Astrocyte (in vitro differentiated cells and primary cell): ENCODE results near the gene SMC1B. TPM values are rescaled to one million over a fixed set of nuclear protein-coding genes. Genes with fewer than 3 reads are reported as not detected.
"Not testable (repeated sequence)": the region's sequence is repeated elsewhere in the genome, so short reads cannot be mapped to it uniquely, and the experiment has no call there.

Experiments
- DNase-seq: peaks from one replicate; pipeline ENCODE4 v3.0.0-alpha.2; 2010; ENCODE audit warnings: low read depth
- FAIRE-seq: peaks from 2 replicates; lab custom pipeline; 2011; peaks lifted over from hg19 to GRCh38; lab: Jason Lieb, UNC
- H2AFZ ChIP-seq: 2 replicates; pipeline ENCODE4 v1.6.0; 2012; ENCODE audit warnings: low read depth, low read length, inconsistent platforms
- H3K27ac ChIP-seq: 2 replicates; pipeline ENCODE4 v1.5.1; 2011; ENCODE audit warnings: low read depth, low read length, inconsistent platforms
- H3K27me3 ChIP-seq: 2 replicates; pipeline ENCODE4 v1.6.0; 2011; ENCODE audit warnings: low read length, inconsistent platforms; ENCODE audit not compliant: insufficient read depth
- H3K36me3 ChIP-seq: 2 replicates; pipeline ENCODE4 v1.5.1; 2011; ENCODE audit warnings: low read length, inconsistent platforms; ENCODE audit not compliant: insufficient read depth
- H3K4me1 ChIP-seq: 2 replicates; pipeline ENCODE4 v1.5.1; 2011; ENCODE audit warnings: low read length, inconsistent platforms; ENCODE audit not compliant: insufficient read depth
- H3K4me2 ChIP-seq: 2 replicates; pipeline ENCODE4 v1.6.0; 2012; ENCODE audit warnings: low read length, inconsistent platforms
- H3K4me3 ChIP-seq: 2 replicates; pipeline ENCODE4 v1.5.1; 2011; ENCODE audit warnings: low read depth, mild to moderate bottlenecking, low read length, inconsistent platforms; ENCODE audit not compliant: insufficient read depth
- H3K79me2 ChIP-seq: 2 replicates; pipeline ENCODE4 v1.6.0; 2012; ENCODE audit warnings: mild to moderate bottlenecking, low read length, inconsistent platforms; ENCODE audit not compliant: insufficient read depth
- H3K9ac ChIP-seq: 2 replicates; pipeline ENCODE4 v1.6.0; 2012; ENCODE audit warnings: mild to moderate bottlenecking, low read length, inconsistent platforms
- H3K9me3 ChIP-seq: 2 replicates; pipeline ENCODE4 v1.5.1; 2012; ENCODE audit warnings: low read depth, mild to moderate bottlenecking, low read length, inconsistent platforms; ENCODE audit not compliant: insufficient read depth
- H4K20me1 ChIP-seq: 2 replicates; pipeline ENCODE4 v1.6.0; 2012; ENCODE audit warnings: low read length, inconsistent platforms; ENCODE audit not compliant: insufficient read depth
- H3K27ac Mint-ChIP-seq: one replicate; pipeline ENCODE4 v1.8.0; 2021; ENCODE audit warnings: mild to moderate bottlenecking, mixed read lengths; ENCODE audit not compliant: unreplicated experiment
- H3K27me3 Mint-ChIP-seq: one replicate; pipeline ENCODE4 v1.8.0; 2021; ENCODE audit warnings: low read depth, mixed read lengths; ENCODE audit not compliant: unreplicated experiment
- H3K36me3 Mint-ChIP-seq: one replicate; pipeline ENCODE4 v1.8.0; 2021; ENCODE audit warnings: low read depth, mixed read lengths; ENCODE audit not compliant: unreplicated experiment
- H3K4me1 Mint-ChIP-seq: one replicate; pipeline ENCODE4 v1.8.0; 2021; ENCODE audit warnings: low read depth, mixed read lengths; ENCODE audit not compliant: unreplicated experiment
- H3K4me3 Mint-ChIP-seq: one replicate; pipeline ENCODE4 v1.8.0; 2021; ENCODE audit warnings: mild to moderate bottlenecking, moderate library complexity, mixed read lengths; ENCODE audit not compliant: unreplicated experiment
- H3K9me3 Mint-ChIP-seq: one replicate; pipeline ENCODE4 v1.8.0; 2021; ENCODE audit warnings: mild to moderate bottlenecking, mixed read lengths; ENCODE audit not compliant: unreplicated experiment
- CTCF ChIP-seq: IDR thresholded peaks from 2 replicates; pipeline ENCODE4 v1.5.1; 2011; ENCODE audit warnings: low read depth, mild to moderate bottlenecking, inconsistent platforms, low read length, moderate library complexity; ENCODE audit not compliant: insufficient read depth
- EZH2 ChIP-seq: IDR thresholded peaks from 2 replicates; pipeline ENCODE4 v1.6.1; 2012; ENCODE audit warnings: mild to moderate bottlenecking, low read length, inconsistent platforms; ENCODE audit not compliant: insufficient read depth
- total RNA-seq: library from RNA; stranded (reverse); gene quantifications from 2 replicates; pipeline ENCODE4 v1.2.1, GENCODE V29; 2021

The SMC1B gene
- total RNA-seq, 1 donor from 2014 or later, result not detected

- Histone ChIP-seq H3K27ac (no peak overlapping the region), H3K4me3 (no peak overlapping the region), H3K9ac (no peak overlapping the region), H2AFZ (no peak overlapping the region), H3K27me3 (no peaks in the 10 kb centered on the region), H3K4me2 (no peak overlapping the region), H3K36me3 (no peaks in the 10 kb centered on the region), H4K20me1 (no peaks in the 10 kb centered on the region), H3K9me3 (no peaks in the 10 kb centered on the region), H3K79me2 (no peaks in the 10 kb centered on the region), H3K4me1 (peaks cover 9% of the 10 kb centered on the region)
- DNase-seq (no peak), FAIRE-seq (no peak)
- Mint-ChIP-seq H3K36me3 (no peaks in the 10 kb centered on the region), H3K27me3 (peaks cover 11% of the 10 kb centered on the region), H3K9me3 (no peaks in the 10 kb centered on the region), H3K27ac (no peak overlapping the region), H3K4me1 (peaks cover 3% of the 10 kb centered on the region), H3K4me3 (no peak overlapping the region)
- TF ChIP-seq CTCF (no peak), EZH2 (no peak)
These were observed 24.9 kb upstream of the SMC1B start for GRCh38 chr22:45438336-45438735.

- not testable (repeated sequence) for H3K4me3 Mint-ChIP-seq, H3K4me3 ChIP-seq, H3K9me3 Mint-ChIP-seq, FAIRE-seq, DNase-seq, H3K27ac Mint-ChIP-seq, H3K27me3 ChIP-seq, H3K9me3 ChIP-seq, H4K20me1 ChIP-seq, H3K36me3 Mint-ChIP-seq, H3K79me2 ChIP-seq, H3K4me1 ChIP-seq, H3K36me3 ChIP-seq, H2AFZ ChIP-seq, H3K4me2 ChIP-seq, H3K27ac ChIP-seq, H3K9ac ChIP-seq, H3K4me1 Mint-ChIP-seq
- H3K27me3 Mint-ChIP-seq, result peaks cover 13% of the 10 kb centered on the region
These were observed 23.6 kb upstream of the SMC1B start for GRCh38 chr22:45436871-45437517.

GRCh38 chr22:45435544-45436139, 22.2 kb upstream of the SMC1B start:
- H3K79me2 ChIP-seq, result no peaks in the 10 kb centered on the region
- Mint-ChIP-seq H3K36me3 (no peaks in the 10 kb centered on the region), H3K9me3 (no peaks in the 10 kb centered on the region), H3K27ac (peak overlapping the region; percentile 37), H3K4me3 (no peak overlapping the region), H3K4me1 (no peaks in the 10 kb centered on the region), H3K27me3 (peaks cover 13% of the 10 kb centered on the region)
- peak overlapping the region; percentile 2 for H3K9ac ChIP-seq
- peak; percentile 80 for FAIRE-seq
- TF ChIP-seq EZH2, result no peak
- peak; percentile 96 for TF ChIP-seq CTCF
- DNase-seq, result peak; percentile 69
- H3K4me2 ChIP-seq, result peak overlapping the region; percentile 46
- no peak overlapping the region for H3K27ac ChIP-seq
- no peaks in the 10 kb centered on the region for H3K36me3 ChIP-seq
- no peaks in the 10 kb centered on the region for H3K27me3 ChIP-seq
- H3K4me1 ChIP-seq, result peaks cover 3% of the 10 kb centered on the region
- peak overlapping the region; percentile 70 for H2AFZ ChIP-seq
- no peaks in the 10 kb centered on the region for H3K9me3 ChIP-seq
- no peak overlapping the region for H3K4me3 ChIP-seq
- no peaks in the 10 kb centered on the region for H4K20me1 ChIP-seq
